Neuron (in vitro differentiated cells): ENCODE results near the gene KIAA1671.

Experiments used
- H2AFZ ChIP-seq: one replicate; pipeline ENCODE4 v1.6.1; 2013; ENCODE audit warnings: low read depth, mild to moderate bottlenecking, inconsistent platforms, low read length, moderate library complexity
- H3K27me3 ChIP-seq: one replicate; pipeline ENCODE4 v1.6.1; 2013; ENCODE audit warnings: low read length; ENCODE audit not compliant: insufficient read depth
- H3K36me3 ChIP-seq: one replicate; pipeline ENCODE4 v1.6.1; 2013; ENCODE audit warnings: low read length; ENCODE audit not compliant: insufficient read depth
- H3K4me1 ChIP-seq: one replicate; pipeline ENCODE4 v1.6.1; 2013; ENCODE audit warnings: low read length; ENCODE audit not compliant: insufficient read depth
- H3K4me3 ChIP-seq: 2 replicates; pipeline ENCODE4 v1.5.1; 2013; ENCODE audit warnings: mild to moderate bottlenecking, low read length, moderate library complexity
- H3K9me3 ChIP-seq: one replicate; pipeline ENCODE4 v1.6.1; 2013; ENCODE audit warnings: low read length

KIAA1671 gene

GRCh38 chr22:24977370-24978221 is 25.1 kb downstream of the KIAA1671 start:
- no peaks in the 10 kb centered on the region for H3K36me3 ChIP-seq
- no peak overlapping the region for H3K4me3 ChIP-seq
- H2AFZ ChIP-seq, result no peak overlapping the region
- no peaks in the 10 kb centered on the region for H3K27me3 ChIP-seq
- peaks cover 22% of the 10 kb centered on the region for H3K4me1 ChIP-seq
- H3K9me3 ChIP-seq, result no peaks in the 10 kb centered on the region

GRCh38 chr22:24978308-24978707 is 25.8 kb downstream of the KIAA1671 start:
- Histone ChIP-seq H3K9me3 (no peaks in the 10 kb centered on the region), H3K27me3 (no peaks in the 10 kb centered on the region), H3K4me1 (peaks cover 22% of the 10 kb centered on the region), H3K36me3 (no peaks in the 10 kb centered on the region), H3K4me3 (no peak overlapping the region), H2AFZ (no peak overlapping the region)

- Histone ChIP-seq H3K4me3 (no peak overlapping the region), H3K9me3 (peaks cover 5% of the 10 kb centered on the region), H3K4me1 (peaks cover 15% of the 10 kb centered on the region), H2AFZ (no peak overlapping the region), H3K27me3 (no peaks in the 10 kb centered on the region), H3K36me3 (no peaks in the 10 kb centered on the region)
These were observed 28.6 kb downstream of the KIAA1671 start for GRCh38 chr22:24981066-24981465.

- no peaks in the 10 kb centered on the region for H3K27me3 ChIP-seq
- H3K4me3 ChIP-seq, result no peak overlapping the region
- H3K9me3 ChIP-seq, result peaks cover 5% of the 10 kb centered on the region
- H3K36me3 ChIP-seq, result no peaks in the 10 kb centered on the region
- peaks cover 9% of the 10 kb centered on the region for H3K4me1 ChIP-seq
- no peak overlapping the region for H2AFZ ChIP-seq
These were observed 29.1 kb downstream of the KIAA1671 start for GRCh38 chr22:24981656-24982055.

GRCh38 chr22:24982301-24983056 is 30.0 kb downstream of the KIAA1671 start:
- Histone ChIP-seq H2AFZ (no peak overlapping the region), H3K4me1 (peaks cover under 1% of the 10 kb centered on the region), H3K9me3 (peaks cover 5% of the 10 kb centered on the region), H3K4me3 (no peak overlapping the region), H3K27me3 (no peaks in the 10 kb centered on the region), H3K36me3 (no peaks in the 10 kb centered on the region)

GRCh38 chr22:24983151-24983550 is 30.6 kb downstream of the KIAA1671 start:
- Histone ChIP-seq H3K4me3 (no peak overlapping the region), H3K27me3 (no peaks in the 10 kb centered on the region), H3K9me3 (peaks cover 5% of the 10 kb centered on the region), H2AFZ (no peak overlapping the region), H3K4me1 (no peaks in the 10 kb centered on the region), H3K36me3 (no peaks in the 10 kb centered on the region)

GRCh38 chr22:24984122-24984521 is 31.6 kb downstream of the KIAA1671 start:
- Histone ChIP-seq H3K27me3 (no peaks in the 10 kb centered on the region), H3K9me3 (peaks cover 5% of the 10 kb centered on the region), H3K4me1 (no peaks in the 10 kb centered on the region), H3K36me3 (no peaks in the 10 kb centered on the region), H3K4me3 (no peak overlapping the region), H2AFZ (no peak overlapping the region)

GRCh38 chr22:24985826-24986214 is 33.3 kb downstream of the KIAA1671 start:
- no peak overlapping the region for H2AFZ ChIP-seq
- peaks cover 5% of the 10 kb centered on the region for H3K9me3 ChIP-seq
- H3K4me3 ChIP-seq, result no peak overlapping the region
- no peaks in the 10 kb centered on the region for H3K4me1 ChIP-seq
- no peaks in the 10 kb centered on the region for H3K36me3 ChIP-seq
- no peaks in the 10 kb centered on the region for H3K27me3 ChIP-seq

- Histone ChIP-seq H3K36me3 (no peaks in the 10 kb centered on the region), H3K27me3 (no peaks in the 10 kb centered on the region), H3K9me3 (peaks cover 5% of the 10 kb centered on the region), H2AFZ (no peak overlapping the region), H3K4me1 (no peaks in the 10 kb centered on the region), H3K4me3 (no peak overlapping the region)
These were observed 34.3 kb downstream of the KIAA1671 start for GRCh38 chr22:24986816-24987215.

- H3K36me3 ChIP-seq, result no peaks in the 10 kb centered on the region
- no peak overlapping the region for H2AFZ ChIP-seq
- H3K9me3 ChIP-seq, result peaks cover 5% of the 10 kb centered on the region
- no peaks in the 10 kb centered on the region for H3K4me1 ChIP-seq
- H3K4me3 ChIP-seq, result no peak overlapping the region
- H3K27me3 ChIP-seq, result no peaks in the 10 kb centered on the region
These were observed 36.6 kb downstream of the KIAA1671 start for GRCh38 chr22:24989135-24989534.

- H3K27me3 ChIP-seq, result no peaks in the 10 kb centered on the region
- H3K4me1 ChIP-seq, result no peaks in the 10 kb centered on the region
- no peak overlapping the region for H3K4me3 ChIP-seq
- no peak overlapping the region for H2AFZ ChIP-seq
- no peaks in the 10 kb centered on the region for H3K36me3 ChIP-seq
- peaks cover 5% of the 10 kb centered on the region for H3K9me3 ChIP-seq
These were observed 37.0 kb downstream of the KIAA1671 start for GRCh38 chr22:24989541-24989951.

GRCh38 chr22:24990344-24990905 is 37.9 kb downstream of the KIAA1671 start:
- no peaks in the 10 kb centered on the region for H3K36me3 ChIP-seq
- peaks cover 4% of the 10 kb centered on the region for H3K9me3 ChIP-seq
- no peak overlapping the region for H3K4me3 ChIP-seq
- H3K4me1 ChIP-seq, result no peaks in the 10 kb centered on the region
- H2AFZ ChIP-seq, result no peak overlapping the region
- no peaks in the 10 kb centered on the region for H3K27me3 ChIP-seq

- Histone ChIP-seq H3K36me3 (no peaks in the 10 kb centered on the region), H3K4me1 (peaks cover 14% of the 10 kb centered on the region), H3K4me3 (no peak overlapping the region), H3K27me3 (no peaks in the 10 kb centered on the region), H3K9me3 (no peaks in the 10 kb centered on the region), H2AFZ (no peak overlapping the region)
These were observed 40.4 kb downstream of the KIAA1671 start for GRCh38 chr22:24992946-24993345.
